H1 (cell line): Measurements from ENCODE around the gene SCN8A. TPM values are rescaled to one million over a fixed set of nuclear protein-coding genes. Genes with fewer than 3 reads are reported as not detected.

Experiments
- CTCF ChIA-PET: fragments of 300-600 bp; sonication (Branson Sonifier 250); formaldehyde crosslinking; loops from one replicate; lab custom pipeline; 2021; ENCODE audit not compliant: partially characterized antibody; lab: Charles Lee
- POLR2A ChIA-PET: fragments of 300-600 bp; sonication (Branson Sonifier 250); formaldehyde crosslinking; loops from one replicate; lab custom pipeline; 2021; ENCODE audit warnings: inconsistent platforms; ENCODE audit not compliant: partially characterized antibody; lab: Charles Lee
- DNase-seq, 2 experiments: peaks; one replicate each; pipeline versions ENCODE4 v3.0.0 to v3.0.0-alpha.2; 2010 to 2022; ENCODE audit warnings: low spot score in 2 of 2, low read depth in 1 of 2, mixed read lengths in 1 of 2
- FAIRE-seq: peaks from 2 replicates; lab custom pipeline; 2011; peaks lifted over from hg19 to GRCh38; lab: Jason Lieb, UNC
- H2AFZ ChIP-seq: 2 replicates; pipeline ENCODE4 v1.8.1; 2012; ENCODE audit warnings: low read length, inconsistent platforms
- H2AK5ac ChIP-seq: 2 replicates; pipeline ENCODE4 v1.6.1; 2013; ENCODE audit warnings: low read depth, low read length
- H2BK120ac ChIP-seq: replicated peaks from 2 replicates; pipeline ENCODE3; 2013; ENCODE audit warnings: low read depth, low read length, inconsistent platforms
- H2BK12ac ChIP-seq: 2 replicates; pipeline ENCODE4 v1.6.1; 2013; ENCODE audit warnings: low read depth, low read length
- H2BK15ac ChIP-seq: 2 replicates; pipeline ENCODE4 v1.6.1; 2013; ENCODE audit warnings: low read length
- H2BK20ac ChIP-seq: 2 replicates; pipeline ENCODE4 v1.6.1; 2013; ENCODE audit warnings: low read length
- H2BK5ac ChIP-seq: 2 replicates; pipeline ENCODE4 v1.6.1; 2013; ENCODE audit warnings: low read depth, low read length
- H3K14ac ChIP-seq: 2 replicates; pipeline ENCODE4 v1.6.1; 2013; ENCODE audit warnings: inconsistent platforms; ENCODE audit not compliant: insufficient read length
- H3K18ac ChIP-seq: 2 replicates; pipeline ENCODE4 v1.6.1; 2013; ENCODE audit warnings: low read length; ENCODE audit errors: extremely low read depth
- H3K23ac ChIP-seq: 2 replicates; pipeline ENCODE4 v1.6.1; 2013; ENCODE audit warnings: inconsistent platforms; ENCODE audit not compliant: insufficient read length
- H3K23me2 ChIP-seq: 2 replicates; pipeline ENCODE4 v1.6.1; 2013; ENCODE audit warnings: low read depth, low read length
- H3K27ac ChIP-seq: 2 replicates; pipeline ENCODE4 v1.6.1; 2011; ENCODE audit warnings: low read depth, low read length, inconsistent platforms
- H3K27me3 ChIP-seq, 4 experiments: replicated peaks in 1 of 4; 1 replicate in 1 of 4; 2 replicates in 3 of 4; pipeline versions ENCODE4 v1.6.1 to v1.8.1; 2011 to 2013; ENCODE audit warnings: low read length in 3 of 4, mild to moderate bottlenecking in 3 of 4, inconsistent platforms in 2 of 4, mixed read lengths in 2 of 4, moderate library complexity in 1 of 4; ENCODE audit not compliant: control insufficient read depth in 3 of 4, insufficient read depth in 3 of 4; ENCODE audit errors: extremely low read depth in 1 of 4
- H3K36me3 ChIP-seq, 4 experiments: 2 replicates each; pipeline versions ENCODE4 v1.6.1 to v1.8.1; 2011 to 2013; ENCODE audit warnings: mild to moderate bottlenecking in 4 of 4, low read length in 3 of 4, moderate library complexity in 2 of 4, control low read depth in 1 of 4, inconsistent platforms in 1 of 4; ENCODE audit not compliant: insufficient read depth in 4 of 4, control insufficient read depth in 2 of 4
- H3K4ac ChIP-seq: replicated peaks from 2 replicates; pipeline ENCODE3; 2013; ENCODE audit warnings: low read length, low read depth, mixed read lengths, inconsistent platforms; ENCODE audit not compliant: insufficient read length
- H3K4me1 ChIP-seq, 4 experiments: replicated peaks in 1 of 4; 1 replicate in 1 of 4; 2 replicates in 3 of 4; pipeline versions ENCODE4 v1.6.1 to v1.8.1; 2011 to 2013; ENCODE audit warnings: low read length in 3 of 4, inconsistent platforms in 2 of 4, mixed read lengths in 1 of 4; ENCODE audit not compliant: insufficient read depth in 4 of 4, control insufficient read depth in 3 of 4
- H3K4me2 ChIP-seq, 2 experiments: 2 replicates each; pipeline versions ENCODE4 v1.6.1 to v1.8.1; 2011 to 2013; ENCODE audit warnings: low read depth in 2 of 2, low read length in 2 of 2, control low read depth in 1 of 2, inconsistent platforms in 1 of 2, mild to moderate bottlenecking in 1 of 2; ENCODE audit not compliant: insufficient read depth in 1 of 2
- H3K4me3 ChIP-seq, 4 experiments: fragments of 200-600, 300-600 bp in 1 of 4; sonication (generic), shearing (Covaris generic), sonication (Bioruptor Twin) in 1 of 4; 2 replicates each; pipeline versions ENCODE4 v1.5.1 to v1.8.1; 2011 to 2016; ENCODE audit warnings: low read length in 4 of 4, low read depth in 3 of 4, control low read depth in 2 of 4, inconsistent platforms in 2 of 4, mild to moderate bottlenecking in 2 of 4, mixed read lengths in 1 of 4, moderate library complexity in 1 of 4; ENCODE audit not compliant: insufficient read depth in 2 of 4; ENCODE audit errors: extremely low read depth in 1 of 4
- H3K56ac ChIP-seq: replicated peaks from 2 replicates; pipeline ENCODE3; 2013; ENCODE audit warnings: low read depth, mild to moderate bottlenecking, mixed read lengths, low read length, inconsistent platforms; ENCODE audit not compliant: insufficient read length
- H3K79me1 ChIP-seq: 2 replicates; pipeline ENCODE4 v1.6.1; 2013; ENCODE audit warnings: low read depth, low read length, control low read depth
- H3K79me2 ChIP-seq, 2 experiments: 2 replicates each; pipeline versions ENCODE4 v1.6.1 to v1.8.1; 2012 to 2013; ENCODE audit warnings: low read length in 2 of 2, mild to moderate bottlenecking in 2 of 2, inconsistent platforms in 1 of 2; ENCODE audit not compliant: insufficient read depth in 2 of 2, control insufficient read depth in 1 of 2
- H3K9ac ChIP-seq, 4 experiments: replicated peaks in 1 of 4; 1 replicate in 1 of 4; 2 replicates in 3 of 4; pipeline versions ENCODE4 v1.6.1 to v1.8.1; 2011 to 2013; ENCODE audit warnings: low read depth in 3 of 4, low read length in 3 of 4, control low read depth in 2 of 4, mild to moderate bottlenecking in 2 of 4, moderate library complexity in 2 of 4, inconsistent platforms in 1 of 4; ENCODE audit errors: extremely low read depth in 1 of 4
- H3K9me3 ChIP-seq, 2 experiments: 2 replicates each; pipeline versions ENCODE4 v1.6.1 to v1.8.1; 2012 to 2013; ENCODE audit warnings: mild to moderate bottlenecking in 2 of 2, moderate library complexity in 2 of 2, control low read depth in 1 of 2, inconsistent platforms in 1 of 2, low read depth in 1 of 2, low read length in 1 of 2, mixed read lengths in 1 of 2; ENCODE audit not compliant: insufficient read depth in 2 of 2
- H4K20me1 ChIP-seq, 2 experiments: replicated peaks in 1 of 2; 2 replicates each; pipeline versions ENCODE3 to v1.8.1; 2011 to 2013; ENCODE audit warnings: inconsistent platforms in 2 of 2, low read length in 2 of 2, mild to moderate bottlenecking in 1 of 2; ENCODE audit not compliant: insufficient read depth in 2 of 2, control insufficient read depth in 1 of 2
- H4K5ac ChIP-seq: 2 replicates; pipeline ENCODE4 v1.6.1; 2013; ENCODE audit warnings: low read length, low read depth, mixed read lengths, inconsistent platforms; ENCODE audit not compliant: insufficient read length
- H4K8ac ChIP-seq: 2 replicates; pipeline ENCODE4 v1.8.0; 2013; ENCODE audit warnings: mild to moderate bottlenecking, moderate library complexity, low read length, inconsistent platforms; ENCODE audit not compliant: insufficient read depth; ENCODE audit errors: extremely low read depth
- H4K91ac ChIP-seq: replicated peaks from 2 replicates; pipeline ENCODE3; 2013; ENCODE audit warnings: low read length, mixed read lengths, inconsistent platforms; ENCODE audit not compliant: insufficient read length
- CBX5 ChIP-seq: fragments of 300-800, 300-1000 bp; sonication (generic); IDR thresholded peaks from 2 replicates; pipeline ENCODE4 v1.7.1; 2016; ENCODE audit warnings: antibody characterized with exemption, low read length, low read depth
- SIN3A ChIP-seq, 2 experiments: IDR thresholded peaks in 1 of 2; conservative IDR thresholded peaks in 1 of 2; 2 replicates each; pipeline ENCODE4 v1.6.1; 2011 to 2012; ENCODE audit warnings: low read length in 2 of 2, improper control_type of control experiment in 1 of 2, low read depth in 1 of 2, mild to moderate bottlenecking in 1 of 2
- WGBS, 2 experiments: shearing (Covaris generic) in 1 of 2; methylation state at CpG; one replicate each; pipeline versions ENCODE4 v1.1.6 to v1.1.7; 2013 to 2015; ENCODE audit warnings: low lambda C conversion rate in 2 of 2, mixed read lengths in 2 of 2, inconsistent platforms in 1 of 2, low coverage in 1 of 2, missing lambda C conversion rate in 1 of 2; ENCODE audit not compliant: insufficient replicate concordance in 2 of 2, insufficient coverage in 1 of 2, insufficient read length in 1 of 2; ENCODE audit errors: extremely low coverage in 1 of 2, missing lambda C conversion rate in 1 of 2; 5-methylcytosine and 5-hydroxymethylcytosine counted together
- polyA plus RNA-seq, 7 experiments: library from polyadenylated mRNA; depleted of rRNA in 3 of 7; stranded (reverse) in 5 of 7; unstranded in 2 of 7; fragments of >200 nt in 5 of 7; fragments of 200-250 nt in 2 of 7; gene quantifications; 1 replicate in 5 of 7; 2 replicates in 1 of 7; 4 replicates in 1 of 7; pipeline versions ENCODE4 v1.2.1 to v1.2.3, GENCODE V29; 2011 to 2013; ENCODE audit warnings: missing spikeins in 2 of 7, mixed read lengths in 2 of 7
- total RNA-seq: library from RNA; stranded (reverse); fragmentation: NEBNext Ultra II Directional; extraction: Animal tissue kit (Norgen Biotek cat#: 25700); gene quantifications from 2 replicates; pipeline ENCODE4 v1.2.1, GENCODE V29; 2021

The SCN8A gene
- total and polyA plus RNA-seq, 2 of the 8 experiments (the other 6 are each of a cell fraction or from before 2014, with no cell fraction given): 6.3 to 10.7 TPM

DNA sequence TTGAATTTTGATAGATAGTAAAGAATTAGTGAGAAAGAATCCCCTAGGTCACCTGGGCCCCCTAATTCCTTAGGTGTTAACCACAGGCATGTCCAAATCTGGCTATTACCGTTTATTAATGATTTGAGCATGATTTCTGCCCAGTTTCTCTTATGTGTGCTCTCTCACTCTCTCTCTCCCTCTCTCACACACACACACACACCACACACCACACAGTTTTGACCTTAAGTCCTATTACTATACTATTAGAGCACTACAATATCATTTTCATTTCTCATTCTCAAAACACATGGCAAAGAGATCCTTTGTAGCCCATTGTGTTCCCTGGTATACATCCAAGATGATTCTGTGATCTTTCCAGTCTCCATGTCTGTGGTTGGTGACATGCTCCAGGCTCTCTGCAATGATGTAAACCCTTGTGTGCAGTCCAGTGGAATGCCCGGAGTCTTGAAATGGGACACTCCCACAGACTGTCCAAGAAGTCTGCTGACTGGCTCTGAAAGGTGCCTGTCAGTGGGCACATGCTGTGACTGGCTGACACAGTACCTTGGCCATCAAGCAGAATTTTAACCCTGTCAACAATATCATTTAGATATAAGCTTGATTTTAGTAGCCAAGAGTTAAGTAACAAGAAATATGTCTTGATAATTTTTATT is 161.3 kb downstream of the SCN8A start:
- H2BK5ac ChIP-seq: no peak overlapping the region
- no peak overlapping the region for H3K27ac ChIP-seq
- no peak overlapping the region for H3K4ac ChIP-seq
- CTCF ChIA-PET: no interaction called here
- H4K20me1 ChIP-seq: no peaks in the 10 kb centered on the region
- H3K36me3 ChIP-seq: peaks cover 0 to 9% (median 2%) of the 10 kb centered on the region in 4 experiments; a peak in 1 of 8 replicates
- H2BK15ac ChIP-seq: no peak overlapping the region
- H3K79me1 ChIP-seq: no peaks in the 10 kb centered on the region
- no peaks in the 10 kb centered on the region for H3K79me2 ChIP-seq
- no peak overlapping the region for H3K4me2 ChIP-seq
- no peaks in the 10 kb centered on the region; the same call in 1 of the 2 replicates for H3K23me2 ChIP-seq
- H3K23ac ChIP-seq: no peak overlapping the region
- POLR2A ChIA-PET: no interaction called here
- H2BK12ac ChIP-seq: no peak overlapping the region
- H4K5ac ChIP-seq: no peak overlapping the region
- no peaks in the 10 kb centered on the region for H3K4me1 ChIP-seq
- no peak for TF ChIP-seq SIN3A (conservative IDR thresholded peaks at IDR 0.05 in 1 of 2, IDR thresholded peaks at IDR 0.05 in 1 of 2; ENCODE audit: low read depth in 1 of 2, low read length in 2 of 2)
- TF ChIP-seq CBX5: no peak
- H3K56ac ChIP-seq: no peak overlapping the region
- H3K4me3 ChIP-seq: no peak overlapping the region
- H4K8ac ChIP-seq: no peak overlapping the region
- no peak overlapping the region for H4K91ac ChIP-seq
- 88% methylated on average over 2 of the region's 2 CpGs; no CpG with 5 or more reads in 1 of the 2 experiments for WGBS, 2 experiments
- no peak overlapping the region for H2AK5ac ChIP-seq
- H3K9ac ChIP-seq: no peak overlapping the region
- H3K9me3 ChIP-seq: no peaks in the 10 kb centered on the region
- no peak overlapping the region for H2BK120ac ChIP-seq
- H3K14ac ChIP-seq: no peak overlapping the region
- no peak overlapping the region for H2AFZ ChIP-seq
- no peak overlapping the region for H2BK20ac ChIP-seq
- FAIRE-seq (no peak), DNase-seq (no peak)
- no peaks in the 10 kb centered on the region for H3K27me3 ChIP-seq
- no peak overlapping the region for H3K18ac ChIP-seq
